Panc1 (cell line): ENCODE measurements around the gene RRBP1. TPM values are rescaled to one million over a fixed set of nuclear protein-coding genes. Genes with fewer than 3 reads are reported as not detected.

ENCODE experiments used
- ATAC-seq: fragments of 200-7000 bp; cut with Tn5 transposase; 2 replicates; pipeline ENCODE4 v1.9.1; 2020; ENCODE audit warnings: mild to moderate bottlenecking, moderate library complexity
- BruUV-seq: library from RNA; stranded (reverse); fragments of 400-500 nt; replicated peaks from 2 replicates; lab custom pipeline; 2021; lab: Mats Ljungman, UMichigan
- CTCF ChIA-PET: fragments of 300-600 bp; sonication (Branson Sonifier 250); formaldehyde crosslinking; loops from one replicate; lab custom pipeline; 2022; ENCODE audit warnings: antibody characterized with exemption; lab: Charles Lee
- POLR2A ChIA-PET: fragments of 300-600 bp; sonication (Branson Sonifier 250); formaldehyde crosslinking; loops from one replicate; lab custom pipeline; 2022; ENCODE audit warnings: antibody characterized with exemption; lab: Charles Lee
- DNase-seq: peaks from one replicate; pipeline ENCODE4 v3.0.0-alpha.2; 2010; ENCODE audit warnings: low read depth, low spot score
- H3K27ac ChIP-seq: 2 replicates; pipeline ENCODE4 v1.5.1; 2011; ENCODE audit warnings: mild to moderate bottlenecking, low read length, inconsistent platforms
- H3K27me3 ChIP-seq: fragments of 200-500 bp; sonication (Bioruptor generic); 2 replicates; pipeline ENCODE4 v1.6.0; 2014; ENCODE audit warnings: low read length, inconsistent platforms; ENCODE audit not compliant: control insufficient read depth, insufficient read depth
- H3K36me3 ChIP-seq: fragments of 200-500 bp; sonication (Bioruptor generic); 2 replicates; pipeline ENCODE4 v1.5.1; 2014; ENCODE audit warnings: inconsistent platforms, mild to moderate bottlenecking, low read length, moderate library complexity; ENCODE audit not compliant: control insufficient read depth, insufficient read depth
- H3K4me1 ChIP-seq: 2 replicates; pipeline ENCODE4 v1.5.1; 2011; ENCODE audit warnings: inconsistent platforms, mild to moderate bottlenecking, low read length, moderate library complexity; ENCODE audit not compliant: control insufficient read depth, insufficient read depth
- H3K4me3 ChIP-seq, 2 experiments: 2 replicates each; pipeline ENCODE4 v1.5.1; 2011 to 2012; ENCODE audit warnings: low read depth in 2 of 2, low read length in 2 of 2, mild to moderate bottlenecking in 2 of 2, inconsistent platforms in 1 of 2, moderate library complexity in 1 of 2
- H3K9me3 ChIP-seq: fragments of 200-500 bp; sonication (Bioruptor generic); 2 replicates; pipeline ENCODE4 v1.5.1; 2014; ENCODE audit warnings: low read depth, mild to moderate bottlenecking, inconsistent platforms, low read length, moderate library complexity; ENCODE audit not compliant: control insufficient read depth, insufficient read depth
- CTCF ChIP-seq: fragments of 450-650 bp; IDR thresholded peaks from 2 replicates; pipeline ENCODE4 v1.5.1; 2017; ENCODE audit warnings: mild to moderate bottlenecking
- POLR2AphosphoS5 ChIP-seq: IDR thresholded peaks from 2 replicates; pipeline ENCODE4 v1.6.1; 2012; ENCODE audit warnings: mild to moderate bottlenecking, low read depth, low read length, moderate library complexity
- REST ChIP-seq, 2 experiments: IDR thresholded peaks; 2 replicates each; pipeline ENCODE4 v1.6.1; 2011 to 2012; ENCODE audit warnings: low read depth in 2 of 2, control low read depth in 1 of 2, low read length in 1 of 2, mild to moderate bottlenecking in 1 of 2, moderate library complexity in 1 of 2; ENCODE audit not compliant: insufficient read depth in 1 of 2
- SIN3A ChIP-seq: IDR thresholded peaks from 2 replicates; pipeline ENCODE4 v1.6.1; 2012; ENCODE audit warnings: low read depth, mild to moderate bottlenecking, low read length, moderate library complexity, borderline replicate concordance; ENCODE audit not compliant: insufficient read depth
- TCF7L2 ChIP-seq: IDR thresholded peaks from 2 replicates; pipeline ENCODE4 v1.6.1; 2011; ENCODE audit warnings: mild to moderate bottlenecking, low read depth, low read length, inconsistent platforms
- in situ Hi-C: cut with HindIII; loops from 2 replicates; pipeline ENCODE4 v1.10.0; 2016; ENCODE audit warnings: low sequenced_read_pairs, low pct_unique_long_range_greater_than_20kb
- intact Hi-C: fragments of 100-400 bp; cut with micrococcal nuclease; formaldehyde crosslinking; loops from one replicate; pipeline ENCODE4 v1.10.0; 2022; ENCODE audit not compliant: unreplicated experiment
- total RNA-seq: library from RNA; stranded (reverse); gene quantifications from one replicate; pipeline ENCODE4 v1.2.1, GENCODE V29; 2021; ENCODE audit not compliant: unreplicated experiment

RRBP1 gene
- total RNA-seq, 1 experiment from 2014 or later: 152 TPM

- ATAC-seq: no peak
- in situ Hi-C loops (no loop called here), intact Hi-C loops (no loop called here)
- ChIA-PET CTCF (no interaction called here), POLR2A (interaction anchor here (3.5 kb wide), 1 partner anchor 14 kb away, joined by 36 read pairs; no protein-coding TSS in a partner anchor)
- no peaks in the 10 kb centered on the region for H3K9me3 ChIP-seq
- peak overlapping the region; percentile 88 to 95 for H3K4me3 ChIP-seq
- no peak for TF ChIP-seq SIN3A
- TF ChIP-seq POLR2AphosphoS5: no peak
- TF ChIP-seq CTCF: no peak
- TF ChIP-seq REST (IDR thresholded peaks at IDR 0.05; ENCODE audit: insufficient read depth in 1 of 2, low read depth in 2 of 2, low read length in 1 of 2): no peak
- TF ChIP-seq TCF7L2: no peak
- peaks cover 61% of the 10 kb centered on the region for H3K4me1 ChIP-seq
- peak overlapping the region; percentile 92 for H3K27ac ChIP-seq
- H3K36me3 ChIP-seq: peaks cover 2% of the 10 kb centered on the region
- DNase-seq: no peak
- BruUV-seq: TSS peak; percentile 56
- no peaks in the 10 kb centered on the region for H3K27me3 ChIP-seq
Observed at GRCh38 chr20:17572034-17572638, 109.9 kb downstream of the RRBP1 start.

- intact Hi-C loops: no loop called here
- in situ Hi-C loops: no loop called here
- POLR2A ChIA-PET: interaction anchor here (3.5 kb wide), 1 partner anchor 13 kb away, joined by 36 read pairs; no protein-coding TSS in a partner anchor
- CTCF ChIA-PET: interaction anchor here (0.7 to 1.6 kb wide), 2 partner anchors 34 to 39 kb away, joined by 4 to 8 read pairs; no protein-coding TSS in a partner anchor
- Histone ChIP-seq H3K27me3 (no peaks in the 10 kb centered on the region), H3K9me3 (no peaks in the 10 kb centered on the region), H3K27ac (peak overlapping the region; percentile 92), H3K4me3 (peak overlapping the region; percentile 88 to 95), H3K36me3 (peaks cover 2% of the 10 kb centered on the region), H3K4me1 (peaks cover 57% of the 10 kb centered on the region)
- BruUV-seq: no TSS peak
- ATAC-seq (no peak), DNase-seq (no peak)
- TF ChIP-seq TCF7L2: no peak
- TF ChIP-seq SIN3A: no peak
- TF ChIP-seq CTCF: no peak
- no peak for TF ChIP-seq POLR2AphosphoS5
- no peak for TF ChIP-seq REST (IDR thresholded peaks at IDR 0.05; ENCODE audit: insufficient read depth in 1 of 2, low read depth in 2 of 2, low read length in 1 of 2)
Observed at GRCh38 chr20:17571153-17571527, 110.9 kb downstream of the RRBP1 start.
